Osteocyte (in vitro differentiated cells): ENCODE results near the gene WIPF2. TPM values are rescaled to one million over a fixed set of nuclear protein-coding genes. Genes with fewer than 3 reads are reported as not detected.
A peak's percentile ranks its signal among the peaks of the same experiment; 100 is the strongest.

ENCODE experiments used
- DNase-seq: peaks from one replicate; pipeline ENCODE4 v3.0.0; 2021; ENCODE audit warnings: mixed read lengths; ENCODE audit not compliant: unreplicated experiment; ENCODE audit errors: extremely low spot score
- H3K27ac Mint-ChIP-seq: one replicate; pipeline ENCODE4 v1.8.0; 2021; ENCODE audit warnings: mild to moderate bottlenecking, mixed read lengths; ENCODE audit not compliant: unreplicated experiment
- H3K27me3 Mint-ChIP-seq: one replicate; pipeline ENCODE4 v1.8.0; 2021; ENCODE audit warnings: mixed read lengths; ENCODE audit not compliant: unreplicated experiment
- H3K36me3 Mint-ChIP-seq: one replicate; pipeline ENCODE4 v1.8.0; 2021; ENCODE audit warnings: mixed read lengths; ENCODE audit not compliant: unreplicated experiment
- H3K4me1 Mint-ChIP-seq: one replicate; pipeline ENCODE4 v1.8.0; 2021; ENCODE audit warnings: mixed read lengths; ENCODE audit not compliant: unreplicated experiment
- H3K4me3 Mint-ChIP-seq: one replicate; pipeline ENCODE4 v1.8.0; 2021; ENCODE audit warnings: mild to moderate bottlenecking, moderate library complexity, mixed read lengths; ENCODE audit not compliant: unreplicated experiment
- H3K9me3 Mint-ChIP-seq: one replicate; pipeline ENCODE4 v1.8.0; 2021; ENCODE audit warnings: mixed read lengths; ENCODE audit not compliant: unreplicated experiment
- CTCF ChIP-seq: fragments of 200-600 bp; sonication (generic); IDR thresholded peaks from 2 replicates; pipeline ENCODE4 v1.5.0; 2021; ENCODE audit warnings: antibody characterized with exemption, mild to moderate bottlenecking, moderate library complexity
- total RNA-seq: library from RNA; stranded (reverse); gene quantifications from 2 replicates; pipeline ENCODE4 v1.2.1, GENCODE V29; 2021

The WIPF2 gene
- total RNA-seq, 1 donor from 2014 or later: 28.3 TPM

GRCh38 chr17:40178660-40179059 is 40.4 kb upstream of the WIPF2 start:
- Mint-ChIP-seq H3K36me3 (peaks cover 7% of the 10 kb centered on the region), H3K4me3 (peak overlapping the region; percentile 32), H3K4me1 (peaks cover 22% of the 10 kb centered on the region), H3K27me3 (no peaks in the 10 kb centered on the region), H3K27ac (no peak overlapping the region), H3K9me3 (no peaks in the 10 kb centered on the region)
- no peak for DNase-seq
- no peak for TF ChIP-seq CTCF

GRCh38 chr17:40179923-40180659 is 39.0 kb upstream of the WIPF2 start:
- H3K4me3 Mint-ChIP-seq: peak overlapping the region; percentile 44
- no peaks in the 10 kb centered on the region for H3K36me3 Mint-ChIP-seq
- no peaks in the 10 kb centered on the region for H3K9me3 Mint-ChIP-seq
- TF ChIP-seq CTCF: no peak
- peaks cover 22% of the 10 kb centered on the region for H3K4me1 Mint-ChIP-seq
- peak overlapping the region; percentile 90 for H3K27ac Mint-ChIP-seq
- no peaks in the 10 kb centered on the region for H3K27me3 Mint-ChIP-seq
- DNase-seq: no peak

- no peaks in the 10 kb centered on the region for H3K36me3 Mint-ChIP-seq
- no peaks in the 10 kb centered on the region for H3K9me3 Mint-ChIP-seq
- no peak for TF ChIP-seq CTCF
- no peaks in the 10 kb centered on the region for H3K27me3 Mint-ChIP-seq
- H3K4me1 Mint-ChIP-seq: peaks cover 22% of the 10 kb centered on the region
- DNase-seq: no peak
- H3K4me3 Mint-ChIP-seq: no peak overlapping the region
- H3K27ac Mint-ChIP-seq: peak overlapping the region; percentile 90
Measured at GRCh38 chr17:40180694-40181093, 38.4 kb upstream of the WIPF2 start.

GRCh38 chr17:40181205-40181604 is 37.9 kb upstream of the WIPF2 start:
- Mint-ChIP-seq H3K36me3 (no peaks in the 10 kb centered on the region), H3K4me3 (no peak overlapping the region), H3K27ac (no peak overlapping the region), H3K27me3 (no peaks in the 10 kb centered on the region), H3K9me3 (no peaks in the 10 kb centered on the region), H3K4me1 (peaks cover 22% of the 10 kb centered on the region)
- no peak for DNase-seq
- no peak for TF ChIP-seq CTCF

- peaks cover 17% of the 10 kb centered on the region for H3K4me1 Mint-ChIP-seq
- no peak for TF ChIP-seq CTCF
- DNase-seq: no peak
- H3K36me3 Mint-ChIP-seq: no peaks in the 10 kb centered on the region
- no peak overlapping the region for H3K27ac Mint-ChIP-seq
- no peaks in the 10 kb centered on the region for H3K9me3 Mint-ChIP-seq
- no peak overlapping the region for H3K4me3 Mint-ChIP-seq
- H3K27me3 Mint-ChIP-seq: no peaks in the 10 kb centered on the region
Measured at GRCh38 chr17:40182606-40183005, 36.5 kb upstream of the WIPF2 start.
